Panc1 (cell line): ENCODE results near the gene CUL1. TPM values are rescaled to one million over a fixed set of nuclear protein-coding genes. Genes with fewer than 3 reads are reported as not detected.
A peak's percentile ranks its signal among the peaks of the same experiment; 100 is the strongest.

ENCODE experiments used
- ATAC-seq: fragments of 200-7000 bp; cut with Tn5 transposase; 2 replicates; pipeline ENCODE4 v1.9.1; 2020; ENCODE audit warnings: mild to moderate bottlenecking, moderate library complexity
- BruUV-seq: library from RNA; stranded (reverse); fragments of 400-500 nt; replicated peaks from 2 replicates; lab custom pipeline; 2021; lab: Mats Ljungman, UMichigan
- CTCF ChIA-PET: fragments of 300-600 bp; sonication (Branson Sonifier 250); formaldehyde crosslinking; loops from one replicate; lab custom pipeline; 2022; ENCODE audit warnings: antibody characterized with exemption; lab: Charles Lee
- POLR2A ChIA-PET: fragments of 300-600 bp; sonication (Branson Sonifier 250); formaldehyde crosslinking; loops from one replicate; lab custom pipeline; 2022; ENCODE audit warnings: antibody characterized with exemption; lab: Charles Lee
- DNase-seq: peaks from one replicate; pipeline ENCODE4 v3.0.0-alpha.2; 2010; ENCODE audit warnings: low read depth, low spot score
- H3K27ac ChIP-seq: 2 replicates; pipeline ENCODE4 v1.5.1; 2011; ENCODE audit warnings: mild to moderate bottlenecking, low read length, inconsistent platforms
- H3K27me3 ChIP-seq: fragments of 200-500 bp; sonication (Bioruptor generic); 2 replicates; pipeline ENCODE4 v1.6.0; 2014; ENCODE audit warnings: low read length, inconsistent platforms; ENCODE audit not compliant: control insufficient read depth, insufficient read depth
- H3K36me3 ChIP-seq: fragments of 200-500 bp; sonication (Bioruptor generic); 2 replicates; pipeline ENCODE4 v1.5.1; 2014; ENCODE audit warnings: inconsistent platforms, mild to moderate bottlenecking, low read length, moderate library complexity; ENCODE audit not compliant: control insufficient read depth, insufficient read depth
- H3K4me1 ChIP-seq: 2 replicates; pipeline ENCODE4 v1.5.1; 2011; ENCODE audit warnings: inconsistent platforms, mild to moderate bottlenecking, low read length, moderate library complexity; ENCODE audit not compliant: control insufficient read depth, insufficient read depth
- H3K4me3 ChIP-seq, 2 experiments: 2 replicates each; pipeline ENCODE4 v1.5.1; 2011 to 2012; ENCODE audit warnings: low read depth in 2 of 2, low read length in 2 of 2, mild to moderate bottlenecking in 2 of 2, inconsistent platforms in 1 of 2, moderate library complexity in 1 of 2
- H3K9me3 ChIP-seq: fragments of 200-500 bp; sonication (Bioruptor generic); 2 replicates; pipeline ENCODE4 v1.5.1; 2014; ENCODE audit warnings: low read depth, mild to moderate bottlenecking, inconsistent platforms, low read length, moderate library complexity; ENCODE audit not compliant: control insufficient read depth, insufficient read depth
- CTCF ChIP-seq: fragments of 450-650 bp; IDR thresholded peaks from 2 replicates; pipeline ENCODE4 v1.5.1; 2017; ENCODE audit warnings: mild to moderate bottlenecking
- POLR2AphosphoS5 ChIP-seq: IDR thresholded peaks from 2 replicates; pipeline ENCODE4 v1.6.1; 2012; ENCODE audit warnings: mild to moderate bottlenecking, low read depth, low read length, moderate library complexity
- SIN3A ChIP-seq: IDR thresholded peaks from 2 replicates; pipeline ENCODE4 v1.6.1; 2012; ENCODE audit warnings: low read depth, mild to moderate bottlenecking, low read length, moderate library complexity, borderline replicate concordance; ENCODE audit not compliant: insufficient read depth
- TCF7L2 ChIP-seq: IDR thresholded peaks from 2 replicates; pipeline ENCODE4 v1.6.1; 2011; ENCODE audit warnings: mild to moderate bottlenecking, low read depth, low read length, inconsistent platforms
- in situ Hi-C: cut with HindIII; loops from 2 replicates; pipeline ENCODE4 v1.10.0; 2016; ENCODE audit warnings: low sequenced_read_pairs, low pct_unique_long_range_greater_than_20kb
- intact Hi-C: fragments of 100-400 bp; cut with micrococcal nuclease; formaldehyde crosslinking; loops from one replicate; pipeline ENCODE4 v1.10.0; 2022; ENCODE audit not compliant: unreplicated experiment
- total RNA-seq: library from RNA; stranded (reverse); gene quantifications from one replicate; pipeline ENCODE4 v1.2.1, GENCODE V29; 2021; ENCODE audit not compliant: unreplicated experiment
- TF ChIP-seq, protein P1 (sequence below), 2 experiments: IDR thresholded peaks; 2 replicates each; pipeline ENCODE4 v1.6.1; 2011 to 2012; ENCODE audit warnings: low read depth in 2 of 2, control low read depth in 1 of 2, low read length in 1 of 2, mild to moderate bottlenecking in 1 of 2, moderate library complexity in 1 of 2; ENCODE audit not compliant: insufficient read depth in 1 of 2

CUL1 gene
- total RNA-seq, 1 experiment from 2014 or later: 60.6 TPM

- intact Hi-C loops: no loop called here
- CTCF ChIA-PET: no interaction called here
- in situ Hi-C loops: no loop called here
- Histone ChIP-seq H3K27me3 (no peaks in the 10 kb centered on the region), H3K27ac (no peak overlapping the region), H3K4me3 (no peak overlapping the region), H3K4me1 (no peaks in the 10 kb centered on the region), H3K36me3 (peaks cover 5% of the 10 kb centered on the region; the same call in 1 of the 2 replicates), H3K9me3 (no peaks in the 10 kb centered on the region)
- BruUV-seq: no TSS peak
- TF ChIP-seq POLR2AphosphoS5 (no peak), CTCF (no peak), SIN3A (no peak), TCF7L2 (no peak)
- TF ChIP-seq, protein P1, sequence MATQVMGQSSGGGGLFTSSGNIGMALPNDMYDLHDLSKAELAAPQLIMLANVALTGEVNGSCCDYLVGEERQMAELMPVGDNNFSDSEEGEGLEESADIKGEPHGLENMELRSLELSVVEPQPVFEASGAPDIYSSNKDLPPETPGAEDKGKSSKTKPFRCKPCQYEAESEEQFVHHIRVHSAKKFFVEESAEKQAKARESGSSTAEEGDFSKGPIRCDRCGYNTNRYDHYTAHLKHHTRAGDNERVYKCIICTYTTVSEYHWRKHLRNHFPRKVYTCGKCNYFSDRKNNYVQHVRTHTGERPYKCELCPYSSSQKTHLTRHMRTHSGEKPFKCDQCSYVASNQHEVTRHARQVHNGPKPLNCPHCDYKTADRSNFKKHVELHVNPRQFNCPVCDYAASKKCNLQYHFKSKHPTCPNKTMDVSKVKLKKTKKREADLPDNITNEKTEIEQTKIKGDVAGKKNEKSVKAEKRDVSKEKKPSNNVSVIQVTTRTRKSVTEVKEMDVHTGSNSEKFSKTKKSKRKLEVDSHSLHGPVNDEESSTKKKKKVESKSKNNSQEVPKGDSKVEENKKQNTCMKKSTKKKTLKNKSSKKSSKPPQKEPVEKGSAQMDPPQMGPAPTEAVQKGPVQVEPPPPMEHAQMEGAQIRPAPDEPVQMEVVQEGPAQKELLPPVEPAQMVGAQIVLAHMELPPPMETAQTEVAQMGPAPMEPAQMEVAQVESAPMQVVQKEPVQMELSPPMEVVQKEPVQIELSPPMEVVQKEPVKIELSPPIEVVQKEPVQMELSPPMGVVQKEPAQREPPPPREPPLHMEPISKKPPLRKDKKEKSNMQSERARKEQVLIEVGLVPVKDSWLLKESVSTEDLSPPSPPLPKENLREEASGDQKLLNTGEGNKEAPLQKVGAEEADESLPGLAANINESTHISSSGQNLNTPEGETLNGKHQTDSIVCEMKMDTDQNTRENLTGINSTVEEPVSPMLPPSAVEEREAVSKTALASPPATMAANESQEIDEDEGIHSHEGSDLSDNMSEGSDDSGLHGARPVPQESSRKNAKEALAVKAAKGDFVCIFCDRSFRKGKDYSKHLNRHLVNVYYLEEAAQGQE (IDR thresholded peaks at IDR 0.05; ENCODE audit: insufficient read depth in 1 of 2, low read depth in 2 of 2, low read length in 1 of 2): no peak
- peak; percentile 96 for DNase-seq
- ATAC-seq: peak; percentile 91
- POLR2A ChIA-PET: no interaction called here
Measured at GRCh38 chr7:148772297-148773089, 73.8 kb downstream of the CUL1 start.

- H3K4me3 ChIP-seq: no peak overlapping the region
- CTCF ChIA-PET: no interaction called here
- peaks cover 3% of the 10 kb centered on the region; the same call in 1 of the 2 replicates for H3K36me3 ChIP-seq
- H3K9me3 ChIP-seq: no peaks in the 10 kb centered on the region
- no peak for ATAC-seq
- H3K4me1 ChIP-seq: no peaks in the 10 kb centered on the region
- no peak for DNase-seq
- intact Hi-C loops: no loop called here
- no peak for TF ChIP-seq TCF7L2
- TF ChIP-seq, protein P1 (IDR thresholded peaks at IDR 0.05; ENCODE audit: insufficient read depth in 1 of 2, low read depth in 2 of 2, low read length in 1 of 2): no peak
- no peak for TF ChIP-seq CTCF
- TF ChIP-seq SIN3A: no peak
- TF ChIP-seq POLR2AphosphoS5: no peak
- no TSS peak for BruUV-seq
- no peaks in the 10 kb centered on the region for H3K27me3 ChIP-seq
- in situ Hi-C loops: no loop called here
- POLR2A ChIA-PET: interaction anchor here (0.5 kb wide), 1 partner anchor 52 kb away, joined by 5 read pairs; no protein-coding TSS in a partner anchor
- H3K27ac ChIP-seq: no peak overlapping the region
Measured at GRCh38 chr7:148773334-148773733, 74.6 kb downstream of the CUL1 start.
